Osteoblast (primary cell): Measurements from ENCODE around the gene KLK5. TPM values are rescaled to one million over a fixed set of nuclear protein-coding genes. Genes with fewer than 3 reads are reported as not detected.
A peak's percentile ranks its signal among the peaks of the same experiment; 100 is the strongest.

Experiments
- DNase-seq: peaks from one replicate; pipeline ENCODE4 v3.0.0; 2011; ENCODE audit warnings: low spot score, mixed read lengths; ENCODE audit not compliant: insufficient read length; ENCODE audit errors: missing footprints
- H2AFZ ChIP-seq: 2 replicates; pipeline ENCODE4 v1.6.0; 2011; ENCODE audit warnings: mild to moderate bottlenecking, low read length
- H3K27ac ChIP-seq: 2 replicates; pipeline ENCODE4 v1.5.1; 2011; ENCODE audit warnings: mild to moderate bottlenecking, low read depth, low read length, moderate library complexity
- H3K27me3 ChIP-seq: 2 replicates; pipeline ENCODE4 v1.6.0; 2012; ENCODE audit warnings: mild to moderate bottlenecking, control low read depth, inconsistent platforms, low read length, moderate library complexity; ENCODE audit not compliant: insufficient read depth
- H3K36me3 ChIP-seq: 2 replicates; pipeline ENCODE4 v1.5.1; 2011; ENCODE audit warnings: mild to moderate bottlenecking, low read length, control low read depth, moderate library complexity; ENCODE audit not compliant: insufficient read depth
- H3K4me1 ChIP-seq: 2 replicates; pipeline ENCODE4 v1.5.1; 2011; ENCODE audit warnings: mild to moderate bottlenecking, low read length, control low read depth, moderate library complexity; ENCODE audit not compliant: insufficient read depth
- H3K4me2 ChIP-seq: 2 replicates; pipeline ENCODE4 v1.6.0; 2011; ENCODE audit warnings: mild to moderate bottlenecking, low read length; ENCODE audit not compliant: insufficient read depth
- H3K4me3 ChIP-seq: fragments of 200-600 bp; sonication (generic); 3 replicates; pipeline ENCODE4 v1.5.1; 2012; ENCODE audit warnings: mild to moderate bottlenecking, low read length, inconsistent platforms; ENCODE audit not compliant: insufficient read depth
- H3K79me2 ChIP-seq: 2 replicates; pipeline ENCODE4 v1.6.0; 2012; ENCODE audit warnings: mild to moderate bottlenecking, low read length, control low read depth, inconsistent platforms; ENCODE audit not compliant: insufficient read depth
- H3K9me3 ChIP-seq: 2 replicates; pipeline ENCODE4 v1.5.1; 2011; ENCODE audit warnings: low read depth, low read length, control low read depth
- H4K20me1 ChIP-seq: 2 replicates; pipeline ENCODE4 v1.6.0; 2012; ENCODE audit warnings: mild to moderate bottlenecking, low read length, control low read depth; ENCODE audit not compliant: insufficient read depth
- CTCF ChIP-seq: IDR thresholded peaks from 2 replicates; pipeline ENCODE4 v1.5.1; 2011; ENCODE audit warnings: mild to moderate bottlenecking, low read depth, low read length, moderate library complexity; ENCODE audit errors: extremely low read depth
- total RNA-seq: library from RNA; depleted of rRNA; stranded (reverse); fragments of >200 nt; gene quantifications from 2 replicates; pipeline ENCODE4 v1.2.3, GENCODE V29; 2012

KLK5 gene
- total RNA-seq, 1 donor = not detected

- Histone ChIP-seq H3K4me2 (no peak overlapping the region), H4K20me1 (no peaks in the 10 kb centered on the region), H3K27ac (no peak overlapping the region), H3K4me1 (no peaks in the 10 kb centered on the region), H3K79me2 (no peaks in the 10 kb centered on the region), H3K9me3 (no peaks in the 10 kb centered on the region), H3K4me3 (no peak overlapping the region), H2AFZ (no peak overlapping the region), H3K36me3 (no peaks in the 10 kb centered on the region), H3K27me3 (no peaks in the 10 kb centered on the region)
- no peak for TF ChIP-seq CTCF
- DNase-seq = no peak
These were observed 13.2 kb downstream of the KLK5 start for GRCh38 chr19:50939596-50939995.

GRCh38 chr19:50933640-50934039 is 19.2 kb downstream of the KLK5 start:
- H3K79me2 ChIP-seq = no peaks in the 10 kb centered on the region
- no peak for TF ChIP-seq CTCF
- no peaks in the 10 kb centered on the region for H3K36me3 ChIP-seq
- H3K4me3 ChIP-seq = no peak overlapping the region
- no peak overlapping the region for H3K27ac ChIP-seq
- no peaks in the 10 kb centered on the region for H3K27me3 ChIP-seq
- H3K4me1 ChIP-seq = no peaks in the 10 kb centered on the region
- H3K9me3 ChIP-seq = no peaks in the 10 kb centered on the region
- no peak overlapping the region for H3K4me2 ChIP-seq
- H2AFZ ChIP-seq = peak overlapping the region; percentile 22
- no peaks in the 10 kb centered on the region for H4K20me1 ChIP-seq
- DNase-seq = peak; percentile 76

- no peaks in the 10 kb centered on the region for H4K20me1 ChIP-seq
- TF ChIP-seq CTCF = no peak
These were observed 20.2 kb downstream of the KLK5 start for GRCh38 chr19:50932690-50933083.

GRCh38 chr19:50932018-50932689 is 20.7 kb downstream of the KLK5 start:
- no peak overlapping the region for H3K4me2 ChIP-seq
- no peak overlapping the region for H3K27ac ChIP-seq
- no peak for DNase-seq
- no peak for TF ChIP-seq CTCF
- no peak overlapping the region for H2AFZ ChIP-seq
- no peaks in the 10 kb centered on the region for H3K9me3 ChIP-seq
- H3K4me3 ChIP-seq = no peak overlapping the region
- H3K79me2 ChIP-seq = no peaks in the 10 kb centered on the region
- no peaks in the 10 kb centered on the region for H3K27me3 ChIP-seq
- H4K20me1 ChIP-seq = no peaks in the 10 kb centered on the region
- H3K36me3 ChIP-seq = no peaks in the 10 kb centered on the region
- H3K4me1 ChIP-seq = no peaks in the 10 kb centered on the region

More at GRCh38 chr19:50932690-50933083, 20.2 kb downstream of the KLK5 start:
- no peaks in the 10 kb centered on the region for H3K79me2 ChIP-seq
- no peak overlapping the region for H3K4me2 ChIP-seq
- no peaks in the 10 kb centered on the region for H3K4me1 ChIP-seq
- no peak for DNase-seq
- H3K4me3 ChIP-seq = no peak overlapping the region
- no peaks in the 10 kb centered on the region for H3K36me3 ChIP-seq
- H3K27ac ChIP-seq = no peak overlapping the region
- H2AFZ ChIP-seq = no peak overlapping the region
- no peaks in the 10 kb centered on the region for H3K27me3 ChIP-seq
- no peaks in the 10 kb centered on the region for H3K9me3 ChIP-seq
